Neural crest cell (in vitro differentiated cells): ENCODE results near the gene HOXB4. TPM values are rescaled to one million over a fixed set of nuclear protein-coding genes. Genes with fewer than 3 reads are reported as not detected.

Experiments used
- DNase-seq: peaks from one replicate; pipeline ENCODE4 v3.0.0; 2021; ENCODE audit warnings: low read depth, mixed read lengths, low spot score
- H3K27ac Mint-ChIP-seq: one replicate; pipeline ENCODE4 v1.8.0; 2021; ENCODE audit warnings: mild to moderate bottlenecking, mixed read lengths; ENCODE audit not compliant: unreplicated experiment
- H3K27me3 Mint-ChIP-seq: 2 replicates; pipeline ENCODE4 v1.8.0; 2021; ENCODE audit warnings: low read depth, mild to moderate bottlenecking, mixed read lengths
- H3K36me3 Mint-ChIP-seq: 2 replicates; pipeline ENCODE4 v1.8.0; 2021; ENCODE audit warnings: low read depth, mild to moderate bottlenecking, mixed read lengths
- H3K4me1 Mint-ChIP-seq: 2 replicates; pipeline ENCODE4 v1.8.0; 2021; ENCODE audit warnings: mixed read lengths
- H3K4me3 Mint-ChIP-seq: one replicate; pipeline ENCODE4 v1.8.0; 2021; ENCODE audit warnings: mild to moderate bottlenecking, mixed read lengths
- H3K9me3 Mint-ChIP-seq: 2 replicates; pipeline ENCODE4 v1.8.0; 2021; ENCODE audit warnings: mixed read lengths
- total RNA-seq: library from RNA; stranded (reverse); gene quantifications from 2 replicates; pipeline ENCODE4 v1.2.1, GENCODE V29; 2021
- TF ChIP-seq, protein P1 (sequence below): fragments of 200-600 bp; sonication (generic); conservative IDR thresholded peaks from 2 replicates; pipeline ENCODE4 v1.5.0; 2021; ENCODE audit warnings: antibody characterized with exemption, mild to moderate bottlenecking

The HOXB4 gene
- total RNA-seq, 1 donor from 2014 or later, result 5.0 TPM

DNA sequence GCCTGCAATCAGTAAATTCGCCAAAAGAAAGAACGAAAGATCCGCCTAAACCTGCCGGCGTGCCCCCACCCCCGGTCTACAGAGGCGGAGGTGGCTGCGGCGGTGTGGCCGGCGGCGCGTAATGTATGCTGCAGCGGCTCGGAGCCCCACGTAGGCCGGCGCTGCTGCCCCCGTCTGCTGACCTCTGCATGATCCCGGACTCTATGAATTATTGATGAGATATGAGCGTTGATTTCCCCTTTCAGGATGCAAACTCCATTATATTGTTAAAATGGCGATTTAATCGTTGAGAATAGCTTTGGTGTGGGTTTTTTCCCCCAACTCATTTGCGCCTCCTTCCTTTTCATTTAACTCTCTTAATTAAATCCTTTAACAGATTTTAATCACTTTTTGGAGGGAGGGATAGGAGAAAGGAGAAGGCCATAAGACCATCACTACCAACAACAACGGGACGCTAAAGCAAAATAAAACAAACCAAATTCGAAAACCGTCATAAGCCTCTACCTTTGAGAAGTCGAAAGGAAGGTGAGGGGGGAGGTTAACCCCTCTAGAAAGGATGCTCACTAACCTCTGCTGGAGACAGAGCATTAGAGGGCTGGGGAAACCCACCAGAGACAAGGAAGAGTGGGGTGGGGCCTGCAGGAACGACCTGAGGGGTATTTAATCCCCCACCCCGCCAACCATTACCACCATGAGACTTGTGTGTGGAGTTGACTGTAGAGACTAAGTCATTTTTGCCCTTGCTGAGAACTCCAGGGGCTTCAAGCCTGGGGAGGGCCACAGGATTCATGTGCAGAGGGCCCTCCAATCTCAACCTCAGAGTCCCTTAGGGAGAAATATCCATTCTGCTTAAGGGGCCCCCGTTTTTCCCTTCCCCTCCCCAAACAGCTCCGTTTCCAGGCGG, 8.5 kb upstream of the HOXB4 start:
- Mint-ChIP-seq H3K4me3 (peak overlapping the region; percentile 92), H3K36me3 (peaks cover 9% of the 10 kb centered on the region), H3K9me3 (no peaks in the 10 kb centered on the region), H3K27ac (no peak overlapping the region), H3K27me3 (peaks cover 100% of the 10 kb centered on the region), H3K4me1 (peaks cover 22% of the 10 kb centered on the region)
- TF ChIP-seq, protein P1, sequence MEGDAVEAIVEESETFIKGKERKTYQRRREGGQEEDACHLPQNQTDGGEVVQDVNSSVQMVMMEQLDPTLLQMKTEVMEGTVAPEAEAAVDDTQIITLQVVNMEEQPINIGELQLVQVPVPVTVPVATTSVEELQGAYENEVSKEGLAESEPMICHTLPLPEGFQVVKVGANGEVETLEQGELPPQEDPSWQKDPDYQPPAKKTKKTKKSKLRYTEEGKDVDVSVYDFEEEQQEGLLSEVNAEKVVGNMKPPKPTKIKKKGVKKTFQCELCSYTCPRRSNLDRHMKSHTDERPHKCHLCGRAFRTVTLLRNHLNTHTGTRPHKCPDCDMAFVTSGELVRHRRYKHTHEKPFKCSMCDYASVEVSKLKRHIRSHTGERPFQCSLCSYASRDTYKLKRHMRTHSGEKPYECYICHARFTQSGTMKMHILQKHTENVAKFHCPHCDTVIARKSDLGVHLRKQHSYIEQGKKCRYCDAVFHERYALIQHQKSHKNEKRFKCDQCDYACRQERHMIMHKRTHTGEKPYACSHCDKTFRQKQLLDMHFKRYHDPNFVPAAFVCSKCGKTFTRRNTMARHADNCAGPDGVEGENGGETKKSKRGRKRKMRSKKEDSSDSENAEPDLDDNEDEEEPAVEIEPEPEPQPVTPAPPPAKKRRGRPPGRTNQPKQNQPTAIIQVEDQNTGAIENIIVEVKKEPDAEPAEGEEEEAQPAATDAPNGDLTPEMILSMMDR, result no peak
- no peak for DNase-seq

DNA sequence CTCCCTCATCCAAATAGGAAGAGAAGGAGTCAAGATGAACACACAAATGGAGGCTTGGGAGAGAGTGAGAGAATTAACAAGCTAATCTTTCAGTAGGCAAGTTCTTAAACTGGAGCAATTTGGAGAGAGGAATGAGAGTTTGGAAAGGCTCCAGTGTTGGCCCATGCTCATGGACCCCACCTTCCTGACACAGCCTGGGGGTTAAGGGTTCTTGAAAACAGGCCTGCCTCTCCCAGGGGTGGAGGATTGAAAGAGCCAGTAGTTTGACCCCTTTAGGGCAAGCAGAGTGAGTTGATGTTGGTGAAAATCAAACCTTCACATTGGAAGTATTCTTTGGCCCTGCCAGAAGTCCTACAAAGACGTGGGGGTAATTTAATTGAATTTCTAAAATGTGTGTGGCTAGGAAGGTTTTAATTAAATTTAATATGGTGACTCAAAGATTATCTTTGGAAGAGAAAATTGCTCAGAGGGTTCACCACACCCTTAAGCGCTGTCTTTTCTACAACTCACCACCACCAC, 6.1 kb upstream of the HOXB4 start:
- H3K4me1 Mint-ChIP-seq, result peaks cover 35% of the 10 kb centered on the region
- no peaks in the 10 kb centered on the region for H3K9me3 Mint-ChIP-seq
- H3K4me3 Mint-ChIP-seq, result peak overlapping the region; percentile 56
- peaks cover 7% of the 10 kb centered on the region for H3K36me3 Mint-ChIP-seq
- H3K27ac Mint-ChIP-seq, result no peak overlapping the region
- peaks cover 100% of the 10 kb centered on the region for H3K27me3 Mint-ChIP-seq
- no peak for DNase-seq
- TF ChIP-seq, protein P1, result no peak

- H3K9me3 Mint-ChIP-seq, result no peaks in the 10 kb centered on the region
- H3K4me1 Mint-ChIP-seq, result peaks cover 41% of the 10 kb centered on the region
- peaks cover 7% of the 10 kb centered on the region for H3K36me3 Mint-ChIP-seq
- peak overlapping the region; percentile 56 for H3K4me3 Mint-ChIP-seq
- no peak for DNase-seq
- peaks cover 100% of the 10 kb centered on the region for H3K27me3 Mint-ChIP-seq
- TF ChIP-seq, protein P1, result no peak
- H3K27ac Mint-ChIP-seq, result no peak overlapping the region
Measured at GRCh38 chr17:48583708-48584222, 5.6 kb upstream of the HOXB4 start.

- H3K4me1 Mint-ChIP-seq, result peaks cover 42% of the 10 kb centered on the region
- H3K9me3 Mint-ChIP-seq, result no peaks in the 10 kb centered on the region
- H3K27ac Mint-ChIP-seq, result no peak overlapping the region
- no peak for DNase-seq
- H3K27me3 Mint-ChIP-seq, result peaks cover 98% of the 10 kb centered on the region
- H3K36me3 Mint-ChIP-seq, result peaks cover 7% of the 10 kb centered on the region
- TF ChIP-seq, protein P1, result no peak
- peak overlapping the region; percentile 56 for H3K4me3 Mint-ChIP-seq
Measured at GRCh38 chr17:48582750-48583069, 4.6 kb upstream of the HOXB4 start.

- Mint-ChIP-seq H3K27ac (no peak overlapping the region), H3K4me1 (peaks cover 29% of the 10 kb centered on the region), H3K27me3 (peaks cover 82% of the 10 kb centered on the region), H3K4me3 (peak overlapping the region; percentile 85), H3K36me3 (peaks cover 5% of the 10 kb centered on the region), H3K9me3 (no peaks in the 10 kb centered on the region)
- no peak for DNase-seq
- TF ChIP-seq, protein P1, result no peak
Measured at GRCh38 chr17:48579760-48580554, 1.8 kb upstream of the HOXB4 start.
